Measurements from ENCODE around the gene CALU. TPM values are rescaled to one million over a fixed set of nuclear protein-coding genes. Genes with fewer than 3 reads are reported as not detected.

CALU gene
- total RNA-seq, 1 donor from 2014 or later: 52.8 TPM

DNA sequence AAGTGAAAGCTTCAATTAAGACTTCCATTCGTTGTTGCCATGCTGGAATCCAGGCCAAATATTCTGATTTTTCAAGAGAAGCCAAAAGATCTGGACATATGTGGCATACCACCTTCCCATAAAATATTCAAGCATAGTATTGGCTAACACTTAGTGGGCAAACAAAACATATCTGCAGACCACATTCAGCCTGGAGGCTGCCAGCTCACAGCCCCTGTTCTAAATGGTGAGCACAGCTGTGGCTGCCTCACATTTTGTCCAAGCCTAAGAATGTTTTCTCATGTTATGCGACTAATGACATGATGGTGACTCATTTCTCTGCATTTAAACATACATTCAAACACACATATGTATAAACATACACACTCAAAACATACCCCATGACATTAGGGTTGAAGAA, 10.6 kb upstream of the CALU start:
- Mint-ChIP-seq H3K4me1 (ENCODE audit: low read depth) (no peaks in the 10 kb centered on the region), H3K27ac (no peak overlapping the region), H3K9me3 (no peaks in the 10 kb centered on the region), H3K27me3 (ENCODE audit: insufficient read depth) (peaks cover 23% of the 10 kb centered on the region), H3K36me3 (ENCODE audit: low read depth) (no peaks in the 10 kb centered on the region), H3K4me3 (no peak overlapping the region)
- intact Hi-C loops (cut with micrococcal nuclease): no loop called here
- DNase-seq (ENCODE audit: low spot score): no peak

DNA sequence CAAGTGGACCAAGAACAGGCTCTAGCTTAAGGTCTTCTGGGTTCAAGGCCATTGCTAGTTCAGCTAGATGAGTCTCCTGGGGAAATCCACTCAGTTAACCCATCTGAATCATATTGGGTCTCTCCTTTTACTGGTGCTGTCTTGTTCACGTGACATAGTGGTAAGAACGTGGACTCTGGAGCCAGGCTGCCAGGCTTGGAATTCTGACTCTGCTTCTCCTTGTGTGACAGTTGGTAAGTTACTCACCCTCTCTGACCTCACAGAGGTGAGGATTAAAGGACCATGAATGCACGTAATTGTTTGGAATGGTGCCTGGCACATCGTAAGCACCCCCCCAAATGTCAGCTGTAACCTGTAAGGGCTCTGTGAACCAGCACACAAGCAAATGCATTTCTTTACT, 9.7 kb upstream of the CALU start:
- DNase-seq (ENCODE audit: low spot score): no peak
- Mint-ChIP-seq H3K36me3 (ENCODE audit: low read depth) (no peaks in the 10 kb centered on the region), H3K9me3 (no peaks in the 10 kb centered on the region), H3K4me3 (no peak overlapping the region), H3K27ac (no peak overlapping the region), H3K4me1 (ENCODE audit: low read depth) (no peaks in the 10 kb centered on the region), H3K27me3 (ENCODE audit: insufficient read depth) (peaks cover 16% of the 10 kb centered on the region)
- intact Hi-C loops (cut with micrococcal nuclease): no loop called here

DNA sequence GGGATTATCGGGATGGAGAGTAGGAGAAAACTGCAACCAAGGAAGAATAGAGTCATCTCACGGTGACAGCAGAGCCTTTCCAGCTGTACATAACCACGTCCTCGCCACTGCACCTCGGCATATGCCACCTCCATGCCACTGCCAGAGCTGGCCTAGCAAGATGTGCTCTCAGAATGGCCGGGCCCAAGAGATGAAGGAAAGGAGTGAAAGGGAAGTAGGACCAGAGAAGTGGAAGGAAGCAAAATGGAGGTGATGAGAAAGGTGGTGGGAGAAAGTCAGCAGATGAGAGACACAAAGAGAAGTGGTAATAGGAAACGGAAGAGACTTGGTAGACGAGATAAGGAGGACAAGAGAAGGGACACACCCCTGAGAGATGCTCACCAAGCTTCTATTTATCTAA, 8.0 kb upstream of the CALU start:
- H3K4me1 Mint-ChIP-seq (ENCODE audit: low read depth): no peaks in the 10 kb centered on the region
- DNase-seq (ENCODE audit: low spot score): no peak
- H3K9me3 Mint-ChIP-seq: no peaks in the 10 kb centered on the region
- no peak overlapping the region for H3K27ac Mint-ChIP-seq
- H3K36me3 Mint-ChIP-seq (ENCODE audit: low read depth): no peaks in the 10 kb centered on the region
- no peak overlapping the region for H3K4me3 Mint-ChIP-seq
- intact Hi-C loops (cut with micrococcal nuclease): no loop called here
- H3K27me3 Mint-ChIP-seq (ENCODE audit: insufficient read depth): peaks cover 13% of the 10 kb centered on the region

- Mint-ChIP-seq H3K27ac (no peak overlapping the region), H3K27me3 (ENCODE audit: insufficient read depth) (peaks cover 10% of the 10 kb centered on the region), H3K4me3 (no peak overlapping the region), H3K4me1 (ENCODE audit: low read depth) (no peaks in the 10 kb centered on the region), H3K36me3 (ENCODE audit: low read depth) (no peaks in the 10 kb centered on the region), H3K9me3 (no peaks in the 10 kb centered on the region)
- intact Hi-C loops (cut with micrococcal nuclease): no loop called here
- DNase-seq (ENCODE audit: low spot score): no peak
Measured at GRCh38 chr7:128732521-128733277, 6.5 kb upstream of the CALU start.

DNA sequence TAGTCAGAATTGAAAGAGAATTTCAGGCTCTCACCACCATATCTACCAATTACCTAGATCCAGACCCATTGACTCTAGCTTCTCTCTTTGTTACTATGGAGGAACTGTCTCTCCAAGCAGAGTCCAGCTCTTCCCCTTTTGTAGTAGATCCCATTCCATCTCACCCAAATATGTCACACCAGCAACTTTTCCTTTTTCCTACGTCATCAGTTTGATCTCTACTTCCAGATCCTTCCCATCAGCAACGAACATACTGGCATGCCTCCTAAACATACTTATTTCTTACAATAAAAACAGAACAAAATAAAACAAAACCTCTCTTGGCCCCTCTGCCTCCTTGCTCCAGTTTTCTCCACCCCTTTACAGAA, 5.9 kb upstream of the CALU start:
- no peak overlapping the region for H3K27ac Mint-ChIP-seq
- DNase-seq (ENCODE audit: low spot score): no peak
- peaks cover 5% of the 10 kb centered on the region for H3K4me1 Mint-ChIP-seq (ENCODE audit: low read depth)
- H3K36me3 Mint-ChIP-seq (ENCODE audit: low read depth): no peaks in the 10 kb centered on the region
- H3K9me3 Mint-ChIP-seq: no peaks in the 10 kb centered on the region
- intact Hi-C loops (cut with micrococcal nuclease): no loop called here
- no peak overlapping the region for H3K4me3 Mint-ChIP-seq
- peaks cover 9% of the 10 kb centered on the region for H3K27me3 Mint-ChIP-seq (ENCODE audit: insufficient read depth)

DNA sequence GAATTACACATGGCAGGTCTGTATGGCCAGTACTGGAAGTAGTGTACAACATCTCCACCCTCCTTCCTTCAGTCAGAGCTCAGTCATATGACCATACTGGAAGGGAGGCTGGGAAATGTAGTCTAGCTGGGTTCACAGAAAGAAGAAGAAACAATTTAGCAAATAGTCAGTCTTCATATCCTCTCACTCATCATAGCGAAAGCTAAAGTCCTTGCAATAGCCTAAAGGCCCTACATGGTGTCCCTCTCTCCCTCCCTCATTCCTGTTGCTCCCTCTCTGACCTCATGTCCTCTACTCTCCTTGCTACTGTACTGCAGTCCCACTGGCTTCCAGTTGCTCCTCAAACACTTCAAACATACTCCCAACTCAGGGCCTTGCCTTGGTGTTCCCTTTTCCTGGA, 4.3 kb upstream of the CALU start:
- Mint-ChIP-seq H3K36me3 (ENCODE audit: low read depth) (peaks cover 4% of the 10 kb centered on the region), H3K4me3 (no peak overlapping the region), H3K4me1 (ENCODE audit: low read depth) (peaks cover 15% of the 10 kb centered on the region), H3K27me3 (ENCODE audit: insufficient read depth) (peaks cover 9% of the 10 kb centered on the region), H3K9me3 (no peaks in the 10 kb centered on the region), H3K27ac (no peak overlapping the region)
- intact Hi-C loops (cut with micrococcal nuclease): loop anchor here (5.0 kb wide), 3 partner anchors 38 to 1148 kb away; partner anchors contain the start of genes ARF5, GCC1 and HILPDA
- no peak for DNase-seq (ENCODE audit: low spot score)

- Mint-ChIP-seq H3K4me3 (no peak overlapping the region), H3K27ac (no peak overlapping the region), H3K4me1 (ENCODE audit: low read depth) (peaks cover 21% of the 10 kb centered on the region), H3K9me3 (no peaks in the 10 kb centered on the region), H3K27me3 (ENCODE audit: insufficient read depth) (peaks cover 9% of the 10 kb centered on the region), H3K36me3 (ENCODE audit: low read depth) (peaks cover 4% of the 10 kb centered on the region)
- intact Hi-C loops (cut with micrococcal nuclease): loop anchor here (5.0 kb wide), 3 partner anchors 38 to 1148 kb away; partner anchors contain the start of genes ARF5, GCC1 and HILPDA
- no peak for DNase-seq (ENCODE audit: low spot score)
Measured at GRCh38 chr7:128735436-128735835, 3.7 kb upstream of the CALU start.

- peaks cover 23% of the 10 kb centered on the region for H3K4me1 Mint-ChIP-seq (ENCODE audit: low read depth)
- no peaks in the 10 kb centered on the region for H3K27me3 Mint-ChIP-seq (ENCODE audit: insufficient read depth)
- H3K9me3 Mint-ChIP-seq: no peaks in the 10 kb centered on the region
- peaks cover 6% of the 10 kb centered on the region for H3K36me3 Mint-ChIP-seq (ENCODE audit: low read depth)
- H3K4me3 Mint-ChIP-seq: no peak overlapping the region
- H3K27ac Mint-ChIP-seq: no peak overlapping the region
- intact Hi-C loops (cut with micrococcal nuclease): loop anchor here (5.0 kb wide), 3 partner anchors 40 to 1150 kb away; partner anchors contain the start of genes ARF5, GCC1 and HILPDA
- DNase-seq (ENCODE audit: low spot score): no peak
Measured at GRCh38 chr7:128737441-128737840, 1.7 kb upstream of the CALU start.

- no peak overlapping the region for H3K27ac Mint-ChIP-seq
- H3K36me3 Mint-ChIP-seq (ENCODE audit: low read depth): peaks cover 6% of the 10 kb centered on the region
- H3K27me3 Mint-ChIP-seq (ENCODE audit: insufficient read depth): no peaks in the 10 kb centered on the region
- DNase-seq (ENCODE audit: low spot score): no peak
- intact Hi-C loops (cut with micrococcal nuclease): loop anchor here (2.0 to 5.0 kb wide), 5 partner anchors 41 to 1151 kb away; partner anchors contain the start of genes AHCYL2, ARF5, GCC1 and HILPDA
- peak overlapping the region; percentile 100 for H3K4me3 Mint-ChIP-seq
- peaks cover 23% of the 10 kb centered on the region for H3K4me1 Mint-ChIP-seq (ENCODE audit: low read depth)
- no peaks in the 10 kb centered on the region for H3K9me3 Mint-ChIP-seq
Measured at GRCh38 chr7:128737867-128738385, 1.2 kb upstream of the CALU start.

DNA sequence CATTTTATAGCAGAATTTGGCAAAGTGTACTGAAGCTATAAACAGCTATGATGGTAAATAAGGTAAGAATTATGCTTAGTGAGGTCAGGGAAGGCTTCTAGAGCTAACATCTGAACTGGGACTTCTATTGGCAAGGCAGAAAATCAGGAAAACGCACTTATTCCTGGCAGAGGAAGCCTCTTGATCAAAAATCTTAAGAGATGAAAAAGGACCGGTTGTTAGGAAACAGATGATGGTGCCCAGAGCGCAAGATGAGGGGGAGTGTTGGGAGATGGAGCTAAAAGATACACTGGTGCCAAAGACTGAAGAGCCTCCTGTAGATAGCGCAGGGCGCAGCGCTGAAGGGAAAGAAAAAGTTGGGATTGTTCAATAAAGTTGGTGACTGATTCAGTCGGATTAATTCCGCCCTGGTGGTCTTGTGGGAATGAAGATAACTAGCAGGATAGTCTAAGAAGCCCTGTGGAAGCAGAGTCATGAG, 550 bp upstream of the CALU start:
- Mint-ChIP-seq H3K4me1 (ENCODE audit: low read depth) (peaks cover 23% of the 10 kb centered on the region), H3K27me3 (ENCODE audit: insufficient read depth) (no peaks in the 10 kb centered on the region), H3K27ac (peak overlapping the region; percentile 99), H3K36me3 (ENCODE audit: low read depth) (peaks cover 6% of the 10 kb centered on the region), H3K4me3 (peak overlapping the region; percentile 100), H3K9me3 (no peaks in the 10 kb centered on the region)
- intact Hi-C loops (cut with micrococcal nuclease): loop anchor here (1.0 to 5.0 kb wide), 9 partner anchors 41 to 1151 kb away; partner anchors contain the start of genes AHCYL2, ARF5, ATP6V1F and CCDC136
- DNase-seq (ENCODE audit: low spot score): no peak

DNA sequence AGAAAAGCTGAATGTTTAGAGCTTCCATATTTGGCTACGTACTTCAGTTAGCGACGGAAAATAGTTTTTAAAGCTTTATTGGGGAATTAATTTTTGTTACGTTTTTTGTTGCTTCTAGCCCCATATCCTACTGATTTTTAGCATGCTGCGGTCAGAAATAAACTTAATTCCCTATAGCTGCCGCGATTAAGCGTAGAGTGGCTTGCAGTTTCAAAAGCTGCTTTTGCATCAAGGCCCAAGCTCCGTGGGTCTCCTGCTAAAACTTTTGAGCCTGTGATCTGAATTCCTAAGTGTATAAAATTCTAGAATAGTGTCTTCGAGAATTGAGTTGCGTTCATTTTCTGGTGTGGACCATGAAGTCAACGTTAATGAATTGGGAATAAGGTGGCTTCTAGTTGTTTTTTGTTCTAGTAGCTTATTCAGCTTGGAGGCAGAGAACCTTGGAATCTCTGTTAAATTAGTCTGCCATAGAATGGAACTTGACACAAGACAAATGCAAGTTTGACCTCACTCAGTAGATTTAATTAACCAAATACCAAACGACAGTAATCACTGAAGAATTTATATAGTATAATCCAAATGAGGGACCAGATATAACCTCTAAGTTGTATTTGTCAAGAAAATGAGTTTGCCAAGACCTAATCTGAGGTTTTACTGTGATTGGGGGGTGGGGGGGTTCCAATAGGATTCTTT, 977 bp downstream of the CALU start:
- Mint-ChIP-seq H3K27ac (peak overlapping the region; percentile 99), H3K4me1 (ENCODE audit: low read depth) (peaks cover 30% of the 10 kb centered on the region), H3K9me3 (no peaks in the 10 kb centered on the region), H3K27me3 (ENCODE audit: insufficient read depth) (no peaks in the 10 kb centered on the region), H3K4me3 (peak overlapping the region; percentile 100), H3K36me3 (ENCODE audit: low read depth) (peaks cover 12% of the 10 kb centered on the region)
- intact Hi-C loops (cut with micrococcal nuclease): loop anchor here (1.0 to 5.0 kb wide), 9 partner anchors 43 to 1153 kb away; partner anchors contain the start of genes AHCYL2, ARF5, ATP6V1F and CCDC136
- DNase-seq (ENCODE audit: low spot score): no peak

DNA sequence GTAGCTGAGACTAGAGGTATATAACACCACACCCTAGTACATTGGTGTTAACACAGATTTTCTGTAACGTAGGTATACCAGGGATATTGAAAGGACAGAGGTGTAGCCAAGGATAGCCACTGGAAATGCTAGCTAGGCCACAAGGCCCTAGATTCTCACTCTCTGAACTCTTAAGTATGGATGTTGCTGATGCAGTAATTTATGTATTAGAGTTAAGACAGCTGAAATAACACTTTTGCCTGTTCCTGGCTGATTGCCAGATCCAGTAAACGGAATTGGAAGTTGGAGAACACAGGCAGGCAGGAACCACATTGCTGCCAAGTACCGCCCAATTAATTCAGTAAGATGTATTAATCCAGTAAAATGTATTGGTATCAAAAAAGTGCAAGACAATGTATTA, 1.8 kb downstream of the CALU start:
- no peaks in the 10 kb centered on the region for H3K9me3 Mint-ChIP-seq
- H3K4me3 Mint-ChIP-seq: no peak overlapping the region
- DNase-seq (ENCODE audit: low spot score): no peak
- peaks cover 15% of the 10 kb centered on the region for H3K36me3 Mint-ChIP-seq (ENCODE audit: low read depth)
- no peaks in the 10 kb centered on the region for H3K27me3 Mint-ChIP-seq (ENCODE audit: insufficient read depth)
- H3K27ac Mint-ChIP-seq: no peak overlapping the region
- peaks cover 35% of the 10 kb centered on the region for H3K4me1 Mint-ChIP-seq (ENCODE audit: low read depth)
- intact Hi-C loops (cut with micrococcal nuclease): no loop called here

DNA sequence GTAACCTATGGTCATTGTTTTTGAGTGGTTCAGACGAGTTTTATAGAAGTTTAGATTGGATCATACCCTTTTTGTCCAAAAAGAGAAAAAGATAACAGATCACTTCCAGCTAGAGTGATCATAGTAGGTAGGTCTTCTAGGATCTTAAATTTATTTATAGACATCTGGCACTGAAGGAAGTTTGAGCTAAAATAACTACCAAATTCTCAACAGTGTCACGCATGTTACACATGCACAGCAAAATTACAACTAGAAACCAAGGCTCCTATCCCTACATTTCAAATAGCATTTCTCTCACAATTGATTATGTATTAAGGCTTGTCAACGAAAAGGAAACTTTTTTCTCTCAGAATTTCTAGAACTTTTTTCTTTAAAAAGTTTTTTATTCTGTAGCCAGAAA, 2.3 kb downstream of the CALU start:
- Mint-ChIP-seq H3K4me1 (ENCODE audit: low read depth) (peaks cover 35% of the 10 kb centered on the region), H3K9me3 (no peaks in the 10 kb centered on the region), H3K27me3 (ENCODE audit: insufficient read depth) (no peaks in the 10 kb centered on the region), H3K36me3 (ENCODE audit: low read depth) (peaks cover 15% of the 10 kb centered on the region), H3K4me3 (no peak overlapping the region), H3K27ac (no peak overlapping the region)
- intact Hi-C loops (cut with micrococcal nuclease): no loop called here
- DNase-seq (ENCODE audit: low spot score): no peak
